NCI-H1417 (cell line): ENCODE results near the gene FAM156B.
"Not testable (repeated sequence)": the region's sequence is repeated elsewhere in the genome, so short reads cannot be mapped to it uniquely, and the experiment has no call there.

Source experiments
- DNase-seq, 3 experiments: peaks; one replicate each; lab custom pipeline; 2025; lab: John Stamatoyannopoulos, UW

The FAM156B gene

GRCh38 chrX:52896855-52897709, at the start of gene FAM156B:
Gene FAM156B, plus strand, starts transcription at chrX:52897330. Its CDS starts 9,896 bp downstream, at chrX:52907226.
- not testable (repeated sequence) for DNase-seq

DNA sequence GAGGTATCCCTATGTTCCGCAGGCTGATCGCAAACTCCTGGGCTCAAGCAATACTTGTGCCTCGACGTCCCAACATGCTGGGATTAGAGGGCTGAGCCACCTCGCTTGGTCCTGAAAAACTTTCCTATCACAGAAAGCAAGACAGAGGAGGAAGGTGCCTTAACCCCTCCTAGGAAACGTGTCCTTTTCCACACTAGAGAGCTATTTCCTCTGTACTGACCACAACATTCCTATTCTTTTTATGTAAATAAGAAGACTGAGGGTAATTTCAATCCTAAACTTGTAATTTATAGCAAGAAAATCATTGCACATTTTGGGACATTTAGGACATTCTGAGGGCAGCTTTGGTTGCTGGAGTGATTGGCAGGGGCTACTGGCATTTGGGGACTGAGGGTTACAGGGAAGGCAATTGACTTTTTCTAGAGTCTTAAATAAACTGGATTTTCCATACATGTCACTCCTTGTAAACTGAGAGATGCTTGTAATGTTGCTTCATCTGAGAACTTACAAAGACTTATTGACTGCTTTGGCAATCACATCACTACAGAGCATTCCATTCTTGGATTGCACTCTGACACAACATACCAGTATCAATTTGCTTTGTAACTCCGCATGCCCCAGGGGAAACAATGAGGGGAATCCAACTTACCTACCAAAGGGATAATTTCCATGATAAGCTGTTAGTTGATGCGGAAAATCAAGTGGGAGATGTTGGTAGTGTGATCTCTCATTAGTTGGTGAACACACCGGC, 44.8 kb upstream of the FAM156B start:
- no peak for DNase-seq

DNA sequence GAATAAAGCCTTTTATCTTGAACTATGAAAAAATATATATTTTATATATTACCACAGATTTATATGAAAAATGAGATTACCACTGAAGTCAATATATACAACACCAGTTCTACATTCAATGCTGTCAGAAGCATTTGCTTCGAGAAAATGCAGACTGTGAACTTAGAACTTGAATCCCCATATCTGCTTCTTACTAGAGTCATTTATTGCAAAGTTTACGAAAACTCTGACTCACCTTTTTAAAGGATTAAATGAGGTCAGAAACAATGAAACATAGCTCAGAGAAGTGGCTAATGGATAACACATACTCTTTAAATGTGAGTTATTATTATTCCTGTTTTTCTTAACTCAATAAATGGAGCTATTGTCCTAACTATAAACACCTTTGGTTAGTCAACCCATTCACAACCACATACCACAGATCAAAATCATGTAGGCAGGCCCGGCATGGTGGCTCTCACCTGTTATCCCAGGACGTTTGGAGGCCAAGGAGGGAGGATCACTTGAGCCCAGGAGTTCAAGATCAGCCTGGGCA, 40.1 kb upstream of the FAM156B start:
- not testable (repeated sequence) for DNase-seq

- no peak for DNase-seq
These were observed 31.7 kb upstream of the FAM156B start for GRCh38 chrX:52865343-52865998.

DNA sequence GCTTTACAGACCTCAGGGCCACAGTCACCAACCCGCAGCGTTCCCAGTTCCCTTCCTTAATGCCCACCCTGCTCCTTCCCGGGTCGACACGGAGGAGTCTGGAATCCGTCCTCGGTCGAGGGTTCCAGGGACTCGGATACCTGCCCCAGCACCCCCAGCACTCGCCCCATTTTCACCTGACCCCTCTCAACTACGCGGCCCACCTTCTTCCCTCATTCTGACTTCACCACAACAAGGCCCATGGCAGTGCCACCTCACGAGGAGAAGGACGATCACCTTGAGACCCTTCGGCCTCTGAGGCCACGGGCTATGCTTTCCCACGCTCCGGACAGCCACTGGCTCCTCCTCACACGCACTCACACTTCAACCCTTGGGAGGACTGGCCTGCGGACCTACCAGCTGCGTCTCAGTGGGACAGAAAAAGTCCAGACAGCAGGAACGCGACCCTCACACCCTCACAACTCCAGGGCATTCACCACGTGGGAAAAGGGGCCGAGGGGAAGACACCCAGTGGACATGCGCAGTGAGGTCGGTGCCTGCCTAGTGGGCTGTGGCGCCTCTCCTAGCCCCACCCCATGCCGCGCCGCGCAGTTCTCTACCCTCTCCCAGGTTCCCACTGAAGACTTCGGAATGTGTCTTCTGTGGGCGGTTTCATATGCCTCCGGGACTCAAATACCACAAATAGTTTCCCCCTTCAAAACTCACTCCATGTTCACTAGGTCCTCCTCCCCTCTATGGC, 29.4 kb upstream of the FAM156B start, which contains the start of gene XAGE3:
Gene XAGE3 (minus strand): TSS at position 474 of the 739 bp plus-strand sequence. CDS start 950 bp downstream, outside the sequence.
- no peak for DNase-seq

DNA sequence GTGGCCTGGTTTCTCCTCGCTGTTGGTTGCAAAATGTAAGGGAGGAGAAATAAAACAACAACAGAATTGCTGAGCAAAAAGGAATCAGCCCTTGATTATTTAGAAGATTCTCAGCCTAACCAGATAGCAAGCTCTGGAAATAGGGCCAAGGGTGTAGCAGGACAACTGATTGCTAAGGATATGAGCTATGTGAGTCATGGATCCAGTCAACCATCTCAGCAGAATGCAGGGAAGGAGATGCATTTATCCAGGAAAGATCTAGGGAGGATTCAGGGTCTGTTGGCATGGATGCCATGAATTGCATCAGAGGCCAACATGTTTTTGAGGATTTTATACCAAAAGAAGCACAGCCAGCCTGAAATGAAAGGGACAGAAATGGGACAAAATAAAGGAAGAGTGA, 27.1 kb upstream of the FAM156B start:
- DNase-seq, result no peak

DNA sequence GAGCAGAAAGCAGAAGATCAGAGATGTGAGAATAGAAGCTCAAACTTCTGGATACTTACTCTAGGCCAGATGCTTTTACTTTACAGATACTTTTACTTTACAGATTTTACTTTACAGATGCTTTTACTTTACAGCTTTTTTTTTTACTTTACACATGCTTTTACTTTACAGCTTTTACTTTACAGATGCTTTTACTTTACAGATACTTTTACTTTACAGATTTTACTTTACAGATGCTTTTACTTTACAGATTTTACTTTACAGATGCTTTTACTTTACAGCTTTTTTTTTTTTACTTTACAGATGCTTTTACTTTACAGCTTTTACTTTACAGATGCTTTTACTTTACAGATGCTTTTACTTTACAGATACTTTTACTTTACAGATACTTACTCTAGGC, 23.3 kb upstream of the FAM156B start:
- not testable (repeated sequence) for DNase-seq

- DNase-seq, result no peak
These were observed 22.5 kb upstream of the FAM156B start for GRCh38 chrX:52874661-52875060.

GRCh38 chrX:52875436-52875835, 21.7 kb upstream of the FAM156B start:
- not testable (repeated sequence) for DNase-seq

GRCh38 chrX:52876386-52876785, 20.7 kb upstream of the FAM156B start:
- not testable (repeated sequence) for DNase-seq

DNA sequence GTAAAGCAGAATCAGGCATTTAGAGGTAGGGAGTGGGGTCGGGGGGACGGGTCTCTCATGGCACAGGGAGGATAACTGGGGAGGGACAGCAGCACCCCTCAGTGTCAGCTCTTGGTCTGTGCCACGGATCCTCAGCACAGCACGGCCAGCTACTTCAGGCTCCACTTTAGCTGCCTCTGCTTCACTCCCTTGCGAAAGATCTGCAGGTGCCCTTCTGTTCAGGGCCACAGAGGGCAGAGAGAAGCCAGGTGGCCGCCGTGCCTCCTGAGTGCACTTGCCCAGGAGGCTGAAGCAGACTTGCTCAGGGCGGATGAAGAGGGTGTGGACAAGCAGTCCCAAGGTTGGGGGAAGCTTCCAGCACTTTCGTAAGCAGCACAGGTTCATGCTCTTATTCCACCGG, 9.7 kb upstream of the FAM156B start:
- DNase-seq, result not testable (repeated sequence)

GRCh38 chrX:52888090-52888489, 9.0 kb upstream of the FAM156B start:
- not testable (repeated sequence) for DNase-seq

GRCh38 chrX:52896438-52896837, 692 bp upstream of the FAM156B start:
- DNase-seq, result not testable (repeated sequence)

DNA sequence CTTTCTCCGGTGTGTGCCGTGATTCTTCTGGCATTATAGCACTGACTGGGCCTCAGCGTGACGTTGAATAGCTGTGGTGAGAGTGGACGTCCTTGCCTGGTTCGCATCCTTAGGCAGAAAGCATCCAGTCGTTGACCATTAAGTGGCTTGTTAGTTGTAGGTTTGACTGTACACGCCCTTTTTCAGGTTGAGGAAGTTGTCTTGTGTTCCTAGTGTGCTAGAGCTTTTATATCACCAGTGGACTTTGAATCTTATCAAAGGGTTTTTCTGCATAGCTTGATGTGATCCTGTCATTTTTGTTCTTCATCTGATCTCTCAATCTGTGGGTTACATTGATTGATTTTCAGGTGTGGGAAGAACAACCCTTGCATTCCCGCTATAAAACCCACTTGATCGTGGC, 8.4 kb downstream of the FAM156B start:
- DNase-seq, result not testable (repeated sequence)

DNA sequence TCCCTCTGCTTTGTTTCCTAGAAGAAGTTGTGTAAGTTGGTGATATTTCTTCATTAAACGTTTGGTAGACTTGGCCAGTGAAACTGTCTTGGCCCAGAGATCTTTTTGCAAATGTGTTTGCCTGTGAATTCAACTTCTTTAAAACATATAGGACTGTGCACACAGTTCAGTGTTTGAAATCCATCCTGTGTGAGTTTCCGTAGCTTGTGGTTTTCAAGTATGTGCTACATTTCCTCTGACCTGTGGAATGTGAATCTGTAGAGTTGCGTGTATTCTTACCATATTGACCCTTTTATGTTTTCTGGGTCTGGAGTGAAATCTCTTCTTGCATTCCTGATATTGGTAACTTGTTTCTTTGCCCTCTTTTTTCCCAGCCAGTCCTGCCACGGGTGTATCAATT, 8.9 kb downstream of the FAM156B start:
- DNase-seq, result not testable (repeated sequence)

DNA sequence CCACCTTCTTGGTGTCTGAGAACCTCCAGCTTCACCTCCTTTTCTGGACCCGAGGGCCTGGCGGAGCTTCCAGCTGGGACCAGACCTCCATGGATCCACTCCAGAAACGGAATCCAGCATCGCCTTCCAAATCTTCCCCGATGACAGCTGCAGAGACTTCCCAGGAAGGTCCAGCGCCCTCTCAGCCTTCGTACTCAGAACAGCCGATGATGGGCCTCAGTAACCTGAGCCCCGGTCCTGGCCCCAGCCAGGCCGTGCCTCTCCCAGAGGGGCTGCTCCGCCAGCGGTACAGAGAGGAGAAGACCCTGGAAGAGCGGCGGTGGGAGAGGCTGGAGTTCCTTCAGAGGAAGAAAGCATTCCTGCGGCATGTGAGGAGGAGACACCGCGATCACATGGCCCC, 10.0 kb downstream of the FAM156B start:
- DNase-seq, result not testable (repeated sequence)

DNA sequence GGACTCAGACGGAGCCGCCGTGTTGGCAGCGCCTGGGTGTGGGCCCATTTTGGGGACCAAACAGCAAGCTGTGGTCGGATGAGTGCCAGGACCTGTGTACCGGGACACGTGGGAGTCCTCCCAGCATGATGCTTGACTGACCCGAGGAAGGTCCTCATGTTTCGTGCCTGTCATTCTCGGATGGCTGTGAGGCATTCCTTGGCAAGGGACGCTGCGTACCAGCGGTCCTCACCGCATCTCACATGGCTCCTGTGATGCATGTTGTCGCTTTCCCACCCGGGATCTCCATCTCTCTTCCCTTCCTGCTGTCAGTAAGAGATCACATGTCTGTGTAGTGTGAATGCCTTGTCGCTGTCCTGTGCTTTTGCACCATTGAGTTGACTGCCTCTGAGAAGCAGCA, 10.8 kb downstream of the FAM156B start:
- not testable (repeated sequence) for DNase-seq

- not testable (repeated sequence) for DNase-seq
These were observed 12.3 kb downstream of the FAM156B start for GRCh38 chrX:52909313-52909969.

GRCh38 chrX:52913681-52914080, 16.6 kb downstream of the FAM156B start:
- not testable (repeated sequence) for DNase-seq

GRCh38 chrX:52914704-52915103, 17.6 kb downstream of the FAM156B start:
- DNase-seq, result not testable (repeated sequence)

GRCh38 chrX:52923781-52924241, 26.7 kb downstream of the FAM156B start:
- no peak for DNase-seq
